Neuron (in vitro differentiated cells): ENCODE results near the gene TBC1D8.

Source experiments
- H2AFZ ChIP-seq: one replicate; pipeline ENCODE4 v1.6.1; 2013; ENCODE audit warnings: low read depth, mild to moderate bottlenecking, inconsistent platforms, low read length, moderate library complexity
- H3K27me3 ChIP-seq: one replicate; pipeline ENCODE4 v1.6.1; 2013; ENCODE audit warnings: low read length; ENCODE audit not compliant: insufficient read depth
- H3K36me3 ChIP-seq: one replicate; pipeline ENCODE4 v1.6.1; 2013; ENCODE audit warnings: low read length; ENCODE audit not compliant: insufficient read depth
- H3K4me1 ChIP-seq: one replicate; pipeline ENCODE4 v1.6.1; 2013; ENCODE audit warnings: low read length; ENCODE audit not compliant: insufficient read depth
- H3K4me3 ChIP-seq: 2 replicates; pipeline ENCODE4 v1.5.1; 2013; ENCODE audit warnings: mild to moderate bottlenecking, low read length, moderate library complexity
- H3K9me3 ChIP-seq: one replicate; pipeline ENCODE4 v1.6.1; 2013; ENCODE audit warnings: low read length

TBC1D8 gene

GRCh38 chr2:100967716-100968115 is 183.5 kb downstream of the TBC1D8 start:
- no peak overlapping the region for H2AFZ ChIP-seq
- H3K36me3 ChIP-seq, result no peaks in the 10 kb centered on the region
- H3K4me1 ChIP-seq, result no peaks in the 10 kb centered on the region
- no peaks in the 10 kb centered on the region for H3K9me3 ChIP-seq
- no peak overlapping the region for H3K4me3 ChIP-seq
- no peaks in the 10 kb centered on the region for H3K27me3 ChIP-seq

- no peaks in the 10 kb centered on the region for H3K9me3 ChIP-seq
- no peak overlapping the region for H2AFZ ChIP-seq
Measured at GRCh38 chr2:100965596-100965995, 185.6 kb downstream of the TBC1D8 start.

GRCh38 chr2:100964681-100965169 is 186.5 kb downstream of the TBC1D8 start:
- Histone ChIP-seq H2AFZ (no peak overlapping the region), H3K4me1 (no peaks in the 10 kb centered on the region), H3K4me3 (no peak overlapping the region), H3K27me3 (no peaks in the 10 kb centered on the region), H3K36me3 (no peaks in the 10 kb centered on the region), H3K9me3 (no peaks in the 10 kb centered on the region)

More at GRCh38 chr2:100965596-100965995, 185.6 kb downstream of the TBC1D8 start:
- Histone ChIP-seq H3K36me3 (no peaks in the 10 kb centered on the region), H3K4me3 (no peak overlapping the region), H3K4me1 (no peaks in the 10 kb centered on the region), H3K27me3 (no peaks in the 10 kb centered on the region)

GRCh38 chr2:100964222-100964621 is 187.0 kb downstream of the TBC1D8 start:
- Histone ChIP-seq H3K9me3 (no peaks in the 10 kb centered on the region), H3K4me3 (no peak overlapping the region), H3K36me3 (no peaks in the 10 kb centered on the region), H3K27me3 (no peaks in the 10 kb centered on the region), H3K4me1 (no peaks in the 10 kb centered on the region), H2AFZ (no peak overlapping the region)

- no peak overlapping the region for H3K4me3 ChIP-seq
- H3K27me3 ChIP-seq, result no peaks in the 10 kb centered on the region
- no peaks in the 10 kb centered on the region for H3K4me1 ChIP-seq
- no peaks in the 10 kb centered on the region for H3K36me3 ChIP-seq
- no peak overlapping the region for H2AFZ ChIP-seq
- no peaks in the 10 kb centered on the region for H3K9me3 ChIP-seq
Measured at GRCh38 chr2:100963026-100963375, 188.2 kb downstream of the TBC1D8 start.

- Histone ChIP-seq H3K27me3 (no peaks in the 10 kb centered on the region), H3K4me1 (no peaks in the 10 kb centered on the region), H2AFZ (no peak overlapping the region), H3K9me3 (no peaks in the 10 kb centered on the region), H3K4me3 (no peak overlapping the region), H3K36me3 (no peaks in the 10 kb centered on the region)
Measured at GRCh38 chr2:100962366-100963025, 188.7 kb downstream of the TBC1D8 start.

GRCh38 chr2:100960688-100961087 is 190.5 kb downstream of the TBC1D8 start:
- no peaks in the 10 kb centered on the region for H3K4me1 ChIP-seq
- no peak overlapping the region for H3K4me3 ChIP-seq
- no peaks in the 10 kb centered on the region for H3K27me3 ChIP-seq
- H3K36me3 ChIP-seq, result no peaks in the 10 kb centered on the region
- no peak overlapping the region for H2AFZ ChIP-seq
- no peaks in the 10 kb centered on the region for H3K9me3 ChIP-seq

- H3K9me3 ChIP-seq, result no peaks in the 10 kb centered on the region
- no peak overlapping the region for H3K4me3 ChIP-seq
- no peaks in the 10 kb centered on the region for H3K4me1 ChIP-seq
- H2AFZ ChIP-seq, result no peak overlapping the region
- H3K27me3 ChIP-seq, result no peaks in the 10 kb centered on the region
- H3K36me3 ChIP-seq, result no peaks in the 10 kb centered on the region
Measured at GRCh38 chr2:100959225-100959880, 191.8 kb downstream of the TBC1D8 start.

- Histone ChIP-seq H3K27me3 (no peaks in the 10 kb centered on the region), H3K4me1 (no peaks in the 10 kb centered on the region), H3K36me3 (no peaks in the 10 kb centered on the region), H2AFZ (no peak overlapping the region), H3K4me3 (no peak overlapping the region), H3K9me3 (no peaks in the 10 kb centered on the region)
Measured at GRCh38 chr2:100957996-100958653, 193.1 kb downstream of the TBC1D8 start.
